ENCODE data around the gene KBTBD13. TPM values are rescaled to one million over a fixed set of nuclear protein-coding genes. Genes with fewer than 3 reads are reported as not detected.
A peak's percentile ranks its signal among the peaks of the same experiment; 100 is the strongest.

KBTBD13 gene
- total RNA-seq, 1 donor from 2014 or later: not detected

GRCh38 chr15:65094294-65094995, 17.9 kb downstream of the KBTBD13 start:
- no peak for TF ChIP-seq CTCF (IDR thresholded peaks at IDR 0.05; ENCODE audit: insufficient read depth, low read length, severe bottlenecking)
- FAIRE-seq: no peak

GRCh38 chr15:65095011-65095746, 18.6 kb downstream of the KBTBD13 start:
- DNase-seq (ENCODE audit: low read depth): no peak
- no peaks in the 10 kb centered on the region for H3K27me3 ChIP-seq (ENCODE audit: control insufficient read depth, insufficient read depth, low read length)
- no peak for TF ChIP-seq CTCF (IDR thresholded peaks at IDR 0.05; ENCODE audit: insufficient read depth, low read length, severe bottlenecking)
- H3K4me3 ChIP-seq (ENCODE audit: low read depth, low read length): no peak overlapping the region
- H3K36me3 ChIP-seq (ENCODE audit: control insufficient read depth, insufficient read depth, low read length): peaks cover 9% of the 10 kb centered on the region
- FAIRE-seq: no peak

More at GRCh38 chr15:65094294-65094995, 17.9 kb downstream of the KBTBD13 start:
- Histone ChIP-seq H3K36me3 (ENCODE audit: control insufficient read depth, insufficient read depth, low read length) (peaks cover 9% of the 10 kb centered on the region), H3K4me3 (ENCODE audit: low read depth, low read length) (no peak overlapping the region), H3K27me3 (ENCODE audit: control insufficient read depth, insufficient read depth, low read length) (no peaks in the 10 kb centered on the region)
- DNase-seq (ENCODE audit: low read depth): no peak

- no peaks in the 10 kb centered on the region for H3K27me3 ChIP-seq (ENCODE audit: control insufficient read depth, insufficient read depth, low read length)
- peaks cover 13% of the 10 kb centered on the region for H3K36me3 ChIP-seq (ENCODE audit: control insufficient read depth, insufficient read depth, low read length)
- no peak for TF ChIP-seq CTCF (IDR thresholded peaks at IDR 0.05; ENCODE audit: insufficient read depth, low read length, severe bottlenecking)
- FAIRE-seq (no peak), DNase-seq (ENCODE audit: low read depth) (no peak)
- no peak overlapping the region for H3K4me3 ChIP-seq (ENCODE audit: low read depth, low read length)
Observed at GRCh38 chr15:65095747-65096104, 19.2 kb downstream of the KBTBD13 start.

- no peak for TF ChIP-seq CTCF (IDR thresholded peaks at IDR 0.05; ENCODE audit: insufficient read depth, low read length, severe bottlenecking)
- FAIRE-seq: no peak
- Histone ChIP-seq H3K27me3 (ENCODE audit: control insufficient read depth, insufficient read depth, low read length) (no peaks in the 10 kb centered on the region), H3K36me3 (ENCODE audit: control insufficient read depth, insufficient read depth, low read length) (peaks cover 16% of the 10 kb centered on the region), H3K4me3 (ENCODE audit: low read depth, low read length) (no peak overlapping the region)
- DNase-seq (ENCODE audit: low read depth): no peak
Observed at GRCh38 chr15:65096481-65097385, 20.2 kb downstream of the KBTBD13 start.

- no peak overlapping the region for H3K4me3 ChIP-seq (ENCODE audit: low read depth, low read length)
- no peak for TF ChIP-seq CTCF (IDR thresholded peaks at IDR 0.05; ENCODE audit: insufficient read depth, low read length, severe bottlenecking)
- FAIRE-seq: peak; percentile 84
- DNase-seq (ENCODE audit: low read depth): no peak
- H3K27me3 ChIP-seq (ENCODE audit: control insufficient read depth, insufficient read depth, low read length): no peaks in the 10 kb centered on the region
- peaks cover 16% of the 10 kb centered on the region for H3K36me3 ChIP-seq (ENCODE audit: control insufficient read depth, insufficient read depth, low read length)
Observed at GRCh38 chr15:65097651-65098263, 21.2 kb downstream of the KBTBD13 start.

Data from bronchial epithelial cell (primary cell).